ENCODE results near the gene C4BPA.

The C4BPA gene

GRCh38 chr1:207173396-207173795, 69.4 kb downstream of the C4BPA start:
- Mint-ChIP-seq H3K4me1 (ENCODE audit: low read depth) (peaks cover 2% of the 10 kb centered on the region), H3K27ac (no peak overlapping the region), H3K4me3 (no peak overlapping the region)

DNA sequence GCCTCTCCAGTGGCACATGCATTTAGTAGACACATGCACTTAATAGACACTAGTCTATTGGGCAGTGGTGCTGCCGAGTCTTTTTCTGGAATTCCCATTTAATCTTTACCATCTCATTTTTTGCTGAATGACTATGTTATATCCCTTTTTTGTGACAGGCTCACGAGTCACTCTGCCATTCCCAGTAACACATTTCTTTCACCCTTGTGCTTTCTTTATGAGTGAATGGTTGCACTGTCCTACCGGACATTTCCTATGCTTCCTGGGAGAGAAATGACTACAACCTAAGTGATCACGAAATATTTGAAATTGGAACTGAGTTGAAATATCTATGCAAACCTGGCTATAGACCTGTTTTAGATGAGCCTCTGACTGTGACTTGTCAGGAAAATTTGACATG, 70.9 kb downstream of the C4BPA start:
- Mint-ChIP-seq H3K4me3 (no peak overlapping the region), H3K27ac (no peak overlapping the region), H3K9me3 (ENCODE audit: low read depth) (no peaks in the 10 kb centered on the region), H3K4me1 (ENCODE audit: low read depth) (peaks cover 2% of the 10 kb centered on the region), H3K36me3 (peaks cover 2% of the 10 kb centered on the region), H3K27me3 (peaks cover under 1% of the 10 kb centered on the region)

More at GRCh38 chr1:207173396-207173795, 69.4 kb downstream of the C4BPA start:
- Mint-ChIP-seq H3K9me3 (ENCODE audit: low read depth) (no peaks in the 10 kb centered on the region), H3K27me3 (no peaks in the 10 kb centered on the region), H3K36me3 (peaks cover 2% of the 10 kb centered on the region)

GRCh38 chr1:207179036-207179435, 75.0 kb downstream of the C4BPA start:
- Mint-ChIP-seq H3K27ac (no peak overlapping the region), H3K9me3 (ENCODE audit: low read depth) (no peaks in the 10 kb centered on the region), H3K27me3 (peaks cover 1% of the 10 kb centered on the region), H3K4me3 (no peak overlapping the region), H3K4me1 (ENCODE audit: low read depth) (peaks cover 3% of the 10 kb centered on the region), H3K36me3 (peaks cover 2% of the 10 kb centered on the region)

- Mint-ChIP-seq H3K36me3 (peaks cover 2% of the 10 kb centered on the region), H3K4me3 (no peak overlapping the region), H3K9me3 (ENCODE audit: low read depth) (no peaks in the 10 kb centered on the region), H3K27ac (no peak overlapping the region), H3K4me1 (ENCODE audit: low read depth) (peaks cover 3% of the 10 kb centered on the region), H3K27me3 (peaks cover 1% of the 10 kb centered on the region)
Observed at GRCh38 chr1:207181847-207182246, 77.8 kb downstream of the C4BPA start.

GRCh38 chr1:207186503-207186902, 82.5 kb downstream of the C4BPA start:
- no peaks in the 10 kb centered on the region for H3K9me3 Mint-ChIP-seq (ENCODE audit: low read depth)
- no peak overlapping the region for H3K4me3 Mint-ChIP-seq
- H3K27me3 Mint-ChIP-seq: no peaks in the 10 kb centered on the region
- H3K36me3 Mint-ChIP-seq: peaks cover 7% of the 10 kb centered on the region
- no peak overlapping the region for H3K27ac Mint-ChIP-seq
- peaks cover 18% of the 10 kb centered on the region for H3K4me1 Mint-ChIP-seq (ENCODE audit: low read depth)

DNA sequence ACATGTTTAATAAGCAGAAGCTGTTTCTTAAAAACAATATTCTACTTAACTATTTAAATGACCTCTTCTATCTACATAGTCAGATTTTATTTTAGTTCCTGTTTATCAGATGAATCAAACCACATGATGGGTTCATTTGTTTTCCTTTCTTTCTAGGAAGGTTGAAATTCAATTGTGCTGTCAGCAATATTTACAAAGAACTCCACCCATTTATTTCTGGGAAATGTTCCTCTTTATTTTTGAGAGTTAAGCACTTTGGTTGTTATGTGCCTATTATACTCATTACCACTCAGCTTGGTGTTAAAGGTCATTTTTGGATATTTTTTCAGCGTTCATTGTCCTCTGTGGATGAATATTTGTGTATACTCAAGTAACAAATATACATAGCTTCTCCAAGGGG, 84.9 kb downstream of the C4BPA start:
- Mint-ChIP-seq H3K27me3 (no peaks in the 10 kb centered on the region), H3K4me1 (ENCODE audit: low read depth) (peaks cover 15% of the 10 kb centered on the region), H3K36me3 (peaks cover 9% of the 10 kb centered on the region), H3K27ac (no peak overlapping the region), H3K9me3 (ENCODE audit: low read depth) (no peaks in the 10 kb centered on the region), H3K4me3 (no peak overlapping the region)

- no peak overlapping the region for H3K4me3 Mint-ChIP-seq
- peaks cover 13% of the 10 kb centered on the region for H3K36me3 Mint-ChIP-seq
- H3K9me3 Mint-ChIP-seq (ENCODE audit: low read depth): no peaks in the 10 kb centered on the region
- peaks cover 15% of the 10 kb centered on the region for H3K4me1 Mint-ChIP-seq (ENCODE audit: low read depth)
- no peak overlapping the region for H3K27ac Mint-ChIP-seq
- peaks cover 3% of the 10 kb centered on the region for H3K27me3 Mint-ChIP-seq
Observed at GRCh38 chr1:207191061-207191460, 87.0 kb downstream of the C4BPA start.

DNA sequence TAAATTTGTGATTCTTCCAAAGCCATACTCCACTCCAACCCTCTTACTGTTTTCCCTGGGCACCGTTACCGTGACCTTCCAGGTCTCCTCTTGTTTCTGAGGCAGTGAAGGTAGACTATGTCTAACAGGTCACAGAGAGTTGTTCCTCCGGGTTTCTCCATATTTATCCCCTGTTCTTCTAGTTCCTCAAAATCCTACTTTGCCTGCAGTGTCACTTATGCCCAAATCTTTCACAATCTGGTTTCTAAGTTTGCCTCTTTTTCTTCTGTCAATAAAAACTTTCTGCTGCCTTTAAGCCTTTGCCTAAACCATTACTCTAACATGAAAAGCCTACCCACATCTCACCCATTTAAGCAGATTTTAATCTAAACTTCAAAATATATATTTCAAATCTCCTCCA, 87.7 kb downstream of the C4BPA start:
- Mint-ChIP-seq H3K36me3 (peaks cover 13% of the 10 kb centered on the region), H3K27me3 (peaks cover 3% of the 10 kb centered on the region), H3K4me1 (ENCODE audit: low read depth) (peaks cover 15% of the 10 kb centered on the region), H3K27ac (no peak overlapping the region), H3K4me3 (no peak overlapping the region), H3K9me3 (ENCODE audit: low read depth) (no peaks in the 10 kb centered on the region)

GRCh38 chr1:207194197-207194596, 90.2 kb downstream of the C4BPA start:
- Mint-ChIP-seq H3K9me3 (ENCODE audit: low read depth) (peaks cover 4% of the 10 kb centered on the region), H3K36me3 (peaks cover 11% of the 10 kb centered on the region), H3K4me3 (no peak overlapping the region), H3K27ac (no peak overlapping the region), H3K4me1 (ENCODE audit: low read depth) (peaks cover 11% of the 10 kb centered on the region), H3K27me3 (peaks cover 3% of the 10 kb centered on the region)
